Mesenchymal stem cell (in vitro differentiated cells and primary cell): Measurements from ENCODE around the gene MYO6.

Experiments
- DNase-seq: peaks from one replicate; pipeline ENCODE4 v3.0.0-alpha.2; 2013
- H2AFZ ChIP-seq: one replicate; pipeline ENCODE4 v1.6.1; 2013; ENCODE audit warnings: low read depth, mild to moderate bottlenecking, control low read depth, inconsistent platforms, low read length, moderate library complexity
- H2AK5ac ChIP-seq: 2 replicates; pipeline ENCODE4 v1.6.1; 2013; ENCODE audit warnings: low read length, moderate library complexity, mild to moderate bottlenecking, inconsistent platforms; ENCODE audit not compliant: severe bottlenecking
- H2BK120ac ChIP-seq: one replicate; pipeline ENCODE4 v1.6.1; 2013; ENCODE audit warnings: low read depth, mild to moderate bottlenecking, inconsistent platforms, low read length, moderate library complexity
- H2BK12ac ChIP-seq, 2 experiments: one replicate each; pipeline ENCODE4 v1.6.1; 2013; ENCODE audit warnings: inconsistent platforms in 2 of 2, low read length in 2 of 2, mild to moderate bottlenecking in 2 of 2, moderate library complexity in 2 of 2, control low read depth in 1 of 2
- H2BK15ac ChIP-seq: one replicate; pipeline ENCODE4 v1.6.1; 2013; ENCODE audit warnings: mild to moderate bottlenecking, low read depth, inconsistent platforms; ENCODE audit not compliant: poor library complexity, severe bottlenecking
- H2BK5ac ChIP-seq: 2 replicates; pipeline ENCODE4 v1.6.1; 2013; ENCODE audit warnings: low read depth, mild to moderate bottlenecking, low read length, control low read depth, inconsistent platforms; ENCODE audit not compliant: poor library complexity, severe bottlenecking
- H3K14ac ChIP-seq, 2 experiments: one replicate each; pipeline ENCODE4 v1.6.1; 2013; ENCODE audit warnings: inconsistent platforms in 2 of 2, low read length in 2 of 2, control low read depth in 1 of 2, mild to moderate bottlenecking in 1 of 2, moderate library complexity in 1 of 2
- H3K18ac ChIP-seq, 2 experiments: one replicate each; pipeline ENCODE4 v1.6.1; 2013; ENCODE audit warnings: inconsistent platforms in 2 of 2, low read length in 2 of 2, control low read depth in 1 of 2, low read depth in 1 of 2, mild to moderate bottlenecking in 1 of 2
- H3K23ac ChIP-seq, 2 experiments: one replicate each; pipeline ENCODE4 v1.6.1; 2013; ENCODE audit warnings: inconsistent platforms in 2 of 2, low read length in 2 of 2, mild to moderate bottlenecking in 2 of 2, moderate library complexity in 2 of 2, control low read depth in 1 of 2
- H3K27ac ChIP-seq: 2 replicates; pipeline ENCODE4 v1.5.1; 2013; ENCODE audit warnings: mild to moderate bottlenecking, moderate library complexity, low read length, control low read depth, inconsistent platforms; ENCODE audit not compliant: poor library complexity, severe bottlenecking
- H3K27me3 ChIP-seq, 2 experiments: 2 replicates each; pipeline versions ENCODE4 v1.6.1 to v1.7.0; 2013; ENCODE audit warnings: low read length in 2 of 2, mild to moderate bottlenecking in 2 of 2, moderate library complexity in 2 of 2, control low read depth in 1 of 2, inconsistent platforms in 1 of 2; ENCODE audit not compliant: control insufficient read depth in 1 of 2, insufficient read depth in 1 of 2
- H3K36me3 ChIP-seq, 2 experiments: 2 replicates each; pipeline versions ENCODE4 v1.6.1 to v1.7.0; 2013; ENCODE audit warnings: low read length in 2 of 2, control low read depth in 1 of 2, inconsistent platforms in 1 of 2, low read depth in 1 of 2, mild to moderate bottlenecking in 1 of 2; ENCODE audit not compliant: insufficient read depth in 2 of 2, control insufficient read depth in 1 of 2
- H3K4ac ChIP-seq, 2 experiments: one replicate each; pipeline ENCODE4 v1.6.1; 2013; ENCODE audit warnings: inconsistent platforms in 2 of 2, low read length in 2 of 2, mild to moderate bottlenecking in 2 of 2, moderate library complexity in 2 of 2, control low read depth in 1 of 2, low read depth in 1 of 2
- H3K4me1 ChIP-seq: 2 replicates; pipeline ENCODE4 v1.6.1; 2013; ENCODE audit warnings: low read depth, low read length, control low read depth; ENCODE audit not compliant: control insufficient read depth, insufficient read depth
- H3K4me2 ChIP-seq: 2 replicates; pipeline ENCODE4 v1.6.1; 2013; ENCODE audit warnings: low read length, mild to moderate bottlenecking, inconsistent platforms; ENCODE audit not compliant: poor library complexity, severe bottlenecking
- H3K4me3 ChIP-seq, 2 experiments: 2 replicates each; pipeline versions ENCODE4 v1.5.1 to v1.7.0; 2013; ENCODE audit warnings: low read length in 2 of 2, mild to moderate bottlenecking in 2 of 2, control low read depth in 1 of 2, low read depth in 1 of 2; ENCODE audit not compliant: insufficient read depth in 1 of 2
- H3K79me1 ChIP-seq: replicated peaks from 2 replicates; pipeline ENCODE4 v1.6.1; 2013; ENCODE audit warnings: mild to moderate bottlenecking, control low read depth, low read length, inconsistent platforms; ENCODE audit not compliant: poor library complexity, severe bottlenecking
- H3K9ac ChIP-seq: 2 replicates; pipeline ENCODE4 v1.7.0; 2013; ENCODE audit warnings: mild to moderate bottlenecking, low read length, moderate library complexity
- H3K9me3 ChIP-seq: 2 replicates; pipeline ENCODE4 v1.7.0; 2013; ENCODE audit warnings: mild to moderate bottlenecking, low read length; ENCODE audit not compliant: control insufficient read depth
- H4K8ac ChIP-seq: one replicate; pipeline ENCODE4 v1.6.1; 2013; ENCODE audit warnings: inconsistent platforms, mild to moderate bottlenecking, low read length, moderate library complexity
- H4K91ac ChIP-seq: one replicate; pipeline ENCODE4 v1.6.1; 2013; ENCODE audit warnings: mild to moderate bottlenecking, low read length, inconsistent platforms
- WGBS: methylation state at CpG from one replicate; pipeline ENCODE4 v1.1.7; 2013; ENCODE audit warnings: mixed read lengths; 5-methylcytosine and 5-hydroxymethylcytosine counted together

The MYO6 gene

DNA sequence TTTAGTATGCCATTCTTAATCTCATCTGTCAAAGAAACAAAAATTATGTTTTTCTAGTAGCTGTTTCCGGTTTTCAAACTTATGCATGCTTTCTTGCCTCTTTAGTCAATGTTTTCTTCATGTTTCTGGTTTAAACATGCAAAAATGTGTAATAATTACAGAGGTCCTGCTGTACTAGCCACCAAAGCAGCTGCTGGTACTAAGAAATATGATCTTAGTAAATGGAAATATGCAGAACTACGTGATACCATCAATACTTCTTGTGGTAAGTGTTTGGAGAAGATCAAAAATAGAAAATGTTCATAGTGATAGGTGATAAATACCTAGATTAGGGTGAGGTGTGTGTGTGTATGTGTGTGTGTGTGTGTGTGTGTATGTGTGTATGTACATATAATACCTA lies 158.4 kb downstream of the MYO6 start:
- no peaks in the 10 kb centered on the region for H3K27me3 ChIP-seq
- no peak overlapping the region for H3K14ac ChIP-seq
- no peak overlapping the region for H2AK5ac ChIP-seq
- H3K4ac ChIP-seq, result no peak overlapping the region
- H2BK5ac ChIP-seq, result no peak overlapping the region
- no peak overlapping the region for H3K23ac ChIP-seq
- no peak overlapping the region for H2BK120ac ChIP-seq
- H3K9me3 ChIP-seq, result no peaks in the 10 kb centered on the region
- no peak overlapping the region for H4K8ac ChIP-seq
- H3K18ac ChIP-seq, result no peak overlapping the region
- H2BK15ac ChIP-seq, result no peak overlapping the region
- no peak for DNase-seq
- H3K27ac ChIP-seq, result no peak overlapping the region
- H3K36me3 ChIP-seq, result peaks cover 0 to 13% of the 10 kb centered on the region in 2 experiments
- H4K91ac ChIP-seq, result no peak overlapping the region
- H3K79me1 ChIP-seq, result no peaks in the 10 kb centered on the region
- no peak overlapping the region for H3K4me2 ChIP-seq
- H3K4me1 ChIP-seq, result no peaks in the 10 kb centered on the region
- no peak overlapping the region for H3K9ac ChIP-seq
- no peak overlapping the region for H2AFZ ChIP-seq
- WGBS, result 97% methylated on average over 1 of the region's 2 CpGs
- no peak overlapping the region for H3K4me3 ChIP-seq
- no peak overlapping the region for H2BK12ac ChIP-seq

DNA sequence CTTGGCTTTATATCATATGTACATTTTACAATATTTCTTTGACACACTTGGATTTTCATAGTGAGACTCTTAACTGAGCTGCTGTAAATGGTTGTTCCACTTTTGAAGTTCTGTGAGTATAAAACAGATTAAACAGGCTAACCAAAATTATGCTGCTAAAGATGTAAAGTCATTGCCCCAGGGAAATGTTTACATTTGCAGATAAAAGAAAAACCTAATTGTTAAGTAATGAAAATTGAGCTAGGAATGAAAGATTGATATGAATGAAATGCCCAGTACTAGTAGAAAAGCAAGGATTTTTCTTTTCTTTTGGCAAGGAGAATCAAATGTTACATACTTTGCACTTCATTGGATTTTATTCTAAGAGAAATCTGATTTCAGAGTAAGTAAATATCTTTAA lies 164.0 kb downstream of the MYO6 start:
- no peaks in the 10 kb centered on the region for H3K9me3 ChIP-seq
- H2BK12ac ChIP-seq, result no peak overlapping the region
- H3K27ac ChIP-seq, result no peak overlapping the region
- H3K36me3 ChIP-seq, result peaks cover 6 to 33% of the 10 kb centered on the region in 2 experiments
- H2BK15ac ChIP-seq, result no peak overlapping the region
- no peak overlapping the region for H2BK5ac ChIP-seq
- no peak overlapping the region for H2AFZ ChIP-seq
- no peak overlapping the region for H3K4me3 ChIP-seq
- no peak overlapping the region for H3K23ac ChIP-seq
- no peak for DNase-seq
- no peaks in the 10 kb centered on the region for H3K27me3 ChIP-seq
- H3K4me1 ChIP-seq, result no peaks in the 10 kb centered on the region
- peaks cover 2% of the 10 kb centered on the region for H3K79me1 ChIP-seq
- H2BK120ac ChIP-seq, result no peak overlapping the region
- no peak overlapping the region for H4K8ac ChIP-seq
- no peak overlapping the region for H2AK5ac ChIP-seq
- no peak overlapping the region for H3K4ac ChIP-seq
- no peak overlapping the region for H4K91ac ChIP-seq
- H3K14ac ChIP-seq, result no peak overlapping the region
- no peak overlapping the region for H3K4me2 ChIP-seq
- H3K9ac ChIP-seq, result no peak overlapping the region
- H3K18ac ChIP-seq, result no peak overlapping the region

DNA sequence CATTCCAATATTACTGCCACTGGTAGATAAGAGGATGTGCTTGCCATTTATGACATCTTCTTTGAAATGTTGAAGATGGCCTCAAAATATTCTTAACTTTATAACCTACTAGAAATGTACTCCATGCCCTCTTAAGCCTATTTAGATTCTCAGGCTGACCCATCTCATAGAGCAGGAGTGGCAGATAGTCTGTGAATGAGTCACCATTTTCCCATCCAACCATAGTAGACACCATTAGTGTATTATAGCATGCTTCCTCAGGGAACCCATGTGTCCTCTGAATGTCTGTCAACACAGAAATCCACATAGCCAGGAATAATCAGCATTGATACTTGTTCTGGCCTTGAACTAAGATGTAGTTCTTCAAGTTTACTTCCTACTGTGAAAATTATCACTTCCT lies 173.2 kb downstream of the MYO6 start:
- Histone ChIP-seq H2BK5ac (no peak overlapping the region), H3K23ac (no peak overlapping the region), H3K27ac (no peak overlapping the region), H3K4me2 (no peak overlapping the region), H3K18ac (no peak overlapping the region), H3K9ac (no peak overlapping the region), H3K4me3 (no peak overlapping the region), H4K8ac (no peak overlapping the region), H2BK120ac (no peak overlapping the region), H2AFZ (no peak overlapping the region), H3K9me3 (no peaks in the 10 kb centered on the region), H2BK15ac (no peak overlapping the region), H2AK5ac (no peak overlapping the region), H3K79me1 (peaks cover 2% of the 10 kb centered on the region), H3K27me3 (no peaks in the 10 kb centered on the region), H3K36me3 (peaks cover 2 to 22% of the 10 kb centered on the region in 2 experiments), H3K4ac (no peak overlapping the region), H4K91ac (no peak overlapping the region), H2BK12ac (no peak overlapping the region), H3K14ac (no peak overlapping the region), H3K4me1 (no peaks in the 10 kb centered on the region)
- peak; percentile 52 for DNase-seq

DNA sequence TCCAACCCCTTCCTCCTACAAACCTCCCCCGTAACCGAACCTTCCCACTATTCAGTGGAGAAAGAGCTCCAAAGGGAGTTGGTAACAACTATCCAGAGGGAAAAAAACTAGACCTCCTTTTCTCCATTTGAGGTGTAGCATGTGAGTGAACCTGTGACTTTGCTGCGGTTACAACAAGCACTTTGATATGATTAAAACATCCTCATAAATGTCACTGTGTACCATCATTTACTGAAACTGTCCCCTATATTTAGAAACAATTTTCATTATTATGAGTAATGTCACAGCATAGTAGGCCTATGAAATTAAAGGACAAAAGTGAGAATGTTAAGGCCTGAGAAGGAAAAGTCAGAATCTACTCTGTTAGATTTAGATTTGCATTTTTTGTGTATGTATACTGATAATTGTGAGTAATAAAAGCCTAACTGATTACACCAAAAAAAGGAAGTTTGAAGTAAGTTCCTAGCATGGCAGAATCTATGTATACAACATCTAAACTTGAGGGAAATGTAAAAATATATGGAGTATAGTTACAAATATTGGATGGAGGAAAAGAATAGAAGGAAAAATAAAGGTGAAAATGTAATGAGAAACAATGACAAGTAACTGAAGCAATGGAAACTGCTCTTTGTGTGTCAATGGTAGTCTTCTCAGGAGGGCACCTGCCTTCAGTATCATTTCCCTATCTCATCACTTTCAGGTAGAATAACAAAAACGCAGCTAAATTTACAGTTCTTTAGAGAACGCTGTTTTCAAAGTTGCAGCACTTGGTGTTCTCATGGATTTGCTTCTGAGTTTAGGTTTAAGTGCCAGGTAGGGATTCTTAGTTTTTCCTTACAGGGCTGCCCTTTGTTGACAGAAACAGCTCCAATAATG lies 177.5 kb downstream of the MYO6 start:
- no peak overlapping the region for H4K8ac ChIP-seq
- no peaks in the 10 kb centered on the region for H3K9me3 ChIP-seq
- H3K4ac ChIP-seq, result no peak overlapping the region
- H2BK15ac ChIP-seq, result no peak overlapping the region
- H3K27me3 ChIP-seq, result no peaks in the 10 kb centered on the region
- H3K36me3 ChIP-seq, result no peaks in the 10 kb centered on the region
- no peak overlapping the region for H3K4me3 ChIP-seq
- no peak overlapping the region for H4K91ac ChIP-seq
- no peak overlapping the region for H2AFZ ChIP-seq
- H2AK5ac ChIP-seq, result no peak overlapping the region
- no peak overlapping the region for H3K14ac ChIP-seq
- DNase-seq, result no peak
- no peak overlapping the region for H3K9ac ChIP-seq
- H3K18ac ChIP-seq, result no peak overlapping the region
- no peak overlapping the region for H2BK5ac ChIP-seq
- 90% methylated on average over 5 of the region's 5 CpGs for WGBS
- H3K4me2 ChIP-seq, result no peak overlapping the region
- H3K23ac ChIP-seq, result no peak overlapping the region
- H3K27ac ChIP-seq, result no peak overlapping the region
- peaks cover 3% of the 10 kb centered on the region for H3K4me1 ChIP-seq
- peaks cover 2% of the 10 kb centered on the region for H3K79me1 ChIP-seq
- H2BK12ac ChIP-seq, result no peak overlapping the region
- H2BK120ac ChIP-seq, result no peak overlapping the region
